NCI-H1417 treated with DMSO at 0.1 percent for 48 hours (cell line): ENCODE data around the gene TECR.
"Not testable (repeated sequence)": the region's sequence is repeated elsewhere in the genome, so short reads cannot be mapped to it uniquely, and the experiment has no call there.

Source experiments
- DNase-seq: peaks from one replicate; lab custom pipeline; 2025; lab: John Stamatoyannopoulos, UW

Gene TECR

DNA sequence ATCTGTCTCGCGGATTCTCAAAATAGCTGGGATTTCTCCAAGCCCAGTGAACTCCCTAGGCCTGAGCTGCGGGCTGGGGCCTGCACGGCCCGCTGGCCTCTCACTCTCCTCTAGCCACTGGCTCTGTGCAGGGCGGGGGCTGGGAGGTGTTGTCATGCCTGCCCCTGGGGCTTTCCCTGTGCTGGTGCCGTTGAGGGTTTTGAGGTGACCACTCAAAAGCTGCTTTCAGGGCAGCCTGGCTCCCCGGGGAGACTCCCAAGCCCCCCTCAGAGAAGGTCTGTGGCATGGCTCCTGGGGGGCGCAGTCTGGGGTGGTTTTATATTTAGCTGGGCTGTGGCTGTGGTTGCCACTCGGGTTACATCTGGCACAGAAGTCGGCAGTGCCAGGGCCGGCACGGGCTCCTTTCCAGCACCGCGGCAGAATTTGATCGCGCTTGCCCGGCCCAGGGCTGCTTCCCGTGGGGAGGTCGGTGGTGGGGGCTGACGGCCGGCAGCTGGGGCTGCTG, 32.5 kb downstream of the TECR start:
- DNase-seq, result no peak

DNA sequence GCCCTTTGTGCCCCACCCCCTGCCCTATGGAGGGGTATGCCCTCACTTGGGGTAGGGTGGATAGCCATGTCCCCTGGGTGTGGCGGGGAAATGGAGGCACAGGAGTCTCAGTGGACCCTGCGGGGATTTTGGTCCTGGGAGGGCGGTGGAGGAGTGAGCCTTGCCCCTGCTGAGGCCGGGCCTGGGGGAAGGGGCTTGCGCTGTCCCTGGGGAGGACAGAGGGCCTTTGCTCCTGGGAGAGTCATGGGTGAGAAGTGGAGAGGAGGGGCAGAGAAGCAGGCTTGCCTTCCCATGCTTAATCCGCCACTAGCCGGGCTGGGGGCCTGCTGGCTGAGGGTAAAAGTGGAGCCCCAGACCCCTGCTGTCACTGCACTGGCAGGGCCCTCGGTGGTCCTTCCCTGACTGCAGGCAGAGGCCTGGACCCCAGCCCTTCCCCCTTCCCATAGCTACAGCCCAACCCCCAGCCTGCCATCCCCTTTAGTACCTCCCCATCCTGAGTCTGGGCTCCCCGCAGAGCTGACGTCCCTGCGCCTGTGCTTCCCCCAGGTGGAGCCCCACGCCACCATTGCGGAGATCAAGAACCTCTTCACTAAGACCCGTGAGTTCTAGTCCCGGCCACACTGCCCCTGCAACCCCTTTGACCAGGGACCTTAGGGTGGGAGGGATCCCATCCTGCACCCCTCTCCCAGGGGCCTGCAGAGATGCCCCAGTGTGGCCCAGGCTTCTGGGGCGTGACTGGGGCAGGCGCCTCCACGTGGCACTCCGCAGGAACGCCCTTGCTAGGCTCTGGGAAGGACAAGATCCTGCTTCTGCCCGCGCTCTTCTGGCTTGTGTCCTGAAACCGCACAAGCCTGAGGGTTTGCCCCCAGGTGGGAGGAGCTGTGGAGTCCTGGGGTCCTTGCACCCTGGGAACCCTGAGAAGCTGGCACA, 33.5 kb downstream of the TECR start:
- no peak for DNase-seq

DNA sequence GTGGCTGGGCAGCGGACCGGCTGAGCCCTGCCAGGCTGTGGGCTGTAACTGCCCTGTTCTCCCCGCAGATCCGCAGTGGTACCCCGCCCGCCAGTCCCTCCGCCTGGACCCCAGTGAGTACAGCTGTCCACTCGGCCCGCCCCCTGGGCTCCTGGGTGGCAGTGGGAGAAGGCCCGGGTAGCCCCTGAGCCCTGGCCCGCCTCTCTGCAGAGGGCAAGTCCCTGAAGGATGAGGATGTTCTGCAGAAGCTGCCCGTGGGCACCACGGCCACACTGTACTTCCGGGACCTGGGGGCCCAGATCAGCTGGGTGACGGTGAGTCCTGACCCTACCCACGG, 34.2 kb downstream of the TECR start:
- no peak for DNase-seq

DNA sequence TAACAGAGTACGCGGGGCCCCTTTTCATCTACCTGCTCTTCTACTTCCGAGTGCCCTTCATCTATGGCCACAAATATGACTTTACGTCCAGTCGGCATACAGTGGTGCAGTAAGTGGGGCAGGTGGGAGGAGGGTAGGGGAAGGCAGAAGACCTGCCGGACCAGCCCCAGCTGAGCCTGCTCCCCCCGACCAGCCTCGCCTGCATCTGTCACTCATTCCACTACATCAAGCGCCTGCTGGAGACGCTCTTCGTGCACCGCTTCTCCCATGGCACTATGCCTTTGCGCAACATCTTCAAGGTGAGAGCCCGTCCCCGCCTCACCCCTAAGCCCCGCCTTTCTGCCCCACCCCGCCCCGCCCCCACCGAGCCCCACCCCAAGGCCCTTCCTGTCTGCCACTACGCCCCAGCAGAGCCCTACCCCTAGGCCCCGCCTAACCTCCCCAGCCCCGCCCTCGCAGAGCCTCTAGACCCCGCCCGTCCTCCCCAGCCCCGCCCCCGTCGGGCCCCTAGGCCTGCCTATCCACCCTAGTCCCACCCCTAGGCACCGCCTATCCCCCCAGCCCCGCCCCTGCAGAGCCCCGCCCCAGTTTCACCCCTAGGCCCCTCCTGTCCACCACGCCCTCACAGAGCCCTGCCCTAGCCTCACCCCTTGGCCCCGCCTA, 34.7 kb downstream of the TECR start:
- DNase-seq, result no peak

DNA sequence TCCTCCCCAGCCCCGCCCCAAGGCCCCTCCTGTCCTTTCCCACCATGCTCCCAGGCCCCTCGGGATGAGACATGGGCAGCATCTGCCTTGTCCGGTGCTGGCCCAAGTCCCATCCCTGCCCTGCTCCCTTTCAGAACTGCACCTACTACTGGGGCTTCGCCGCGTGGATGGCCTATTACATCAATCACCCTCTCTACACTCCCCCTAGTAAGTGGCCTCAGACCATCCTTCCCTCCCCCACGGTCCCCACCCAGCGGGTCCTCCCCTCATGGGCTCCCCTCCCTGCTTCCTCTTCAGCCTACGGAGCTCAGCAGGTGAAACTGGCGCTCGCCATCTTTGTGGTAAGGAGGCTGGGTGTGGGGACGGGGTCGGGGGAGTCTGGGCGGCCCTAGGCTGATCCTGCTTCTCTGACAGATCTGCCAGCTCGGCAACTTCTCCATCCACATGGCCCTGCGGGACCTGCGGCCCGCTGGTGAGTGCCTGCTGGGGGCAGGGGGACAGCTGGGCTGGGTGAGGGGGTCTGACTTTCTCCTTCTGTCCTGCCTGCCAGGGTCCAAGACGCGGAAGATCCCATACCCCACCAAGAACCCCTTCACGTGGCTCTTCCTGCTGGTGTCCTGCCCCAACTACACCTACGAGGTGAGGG, 35.4 kb downstream of the TECR start:
- not testable (repeated sequence) for DNase-seq

DNA sequence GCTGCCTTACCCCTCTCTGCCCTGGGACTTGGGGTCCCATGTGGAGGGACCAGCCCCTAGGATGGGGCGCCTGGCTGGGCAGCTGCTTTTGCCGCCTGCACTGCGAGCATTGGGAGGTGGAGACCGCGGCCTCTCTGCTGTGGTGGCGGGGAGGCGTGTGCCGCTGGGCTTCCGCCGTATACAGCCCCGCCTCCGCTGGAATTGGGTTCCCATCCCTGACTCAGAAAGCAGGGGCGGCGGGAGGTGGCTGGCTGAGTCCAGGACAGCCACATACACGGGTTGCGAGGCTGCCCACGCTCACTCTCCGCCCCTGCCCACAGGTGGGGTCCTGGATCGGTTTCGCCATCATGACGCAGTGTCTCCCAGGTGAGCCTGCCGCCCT, 35.9 kb downstream of the TECR start:
- DNase-seq, result no peak

DNA sequence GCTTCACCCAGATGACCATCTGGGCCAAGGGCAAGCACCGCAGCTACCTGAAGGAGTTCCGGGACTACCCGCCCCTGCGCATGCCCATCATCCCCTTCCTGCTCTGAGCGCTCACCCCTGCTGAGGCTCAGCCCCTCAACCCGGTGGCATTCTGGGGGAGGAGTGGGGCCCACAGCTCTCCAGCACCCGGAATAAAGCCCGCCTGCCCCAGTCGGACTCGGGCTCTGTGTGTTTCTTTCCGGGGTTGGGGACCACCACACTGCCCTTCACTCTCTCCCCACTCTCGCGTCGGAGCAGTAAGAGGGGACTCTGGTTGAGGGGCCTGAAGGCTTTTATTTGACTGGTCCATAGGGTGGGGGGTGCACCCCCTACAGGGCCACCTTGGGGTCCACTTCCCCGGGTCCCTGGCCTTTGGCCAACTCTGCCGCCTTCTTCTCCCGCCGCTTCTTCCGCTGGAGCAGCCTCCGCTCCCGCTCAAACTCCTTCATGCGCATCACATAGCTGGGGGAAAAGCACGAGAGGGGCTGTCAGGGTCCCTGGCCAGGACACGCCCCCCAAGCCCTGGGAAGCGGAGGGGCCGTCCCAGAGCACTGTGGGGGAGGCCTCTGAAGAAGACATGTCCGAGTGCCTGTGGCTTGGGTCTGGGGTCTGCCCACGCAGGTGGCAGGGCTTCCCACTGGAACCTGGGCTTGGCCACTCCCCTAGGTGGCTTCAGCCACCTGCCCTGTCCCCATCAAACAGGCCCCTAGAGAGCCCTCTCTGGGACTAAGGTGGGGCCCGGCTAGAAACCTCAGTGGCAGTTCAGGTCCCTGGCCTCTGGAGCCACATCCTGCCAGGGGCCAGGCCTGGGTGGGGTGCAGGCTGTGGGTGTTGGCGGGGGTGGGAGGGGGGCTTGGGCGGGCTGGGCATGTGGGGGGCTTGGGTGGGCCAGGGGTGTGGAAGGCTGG, 36.6 kb downstream of the TECR start:
- no peak for DNase-seq

DNA sequence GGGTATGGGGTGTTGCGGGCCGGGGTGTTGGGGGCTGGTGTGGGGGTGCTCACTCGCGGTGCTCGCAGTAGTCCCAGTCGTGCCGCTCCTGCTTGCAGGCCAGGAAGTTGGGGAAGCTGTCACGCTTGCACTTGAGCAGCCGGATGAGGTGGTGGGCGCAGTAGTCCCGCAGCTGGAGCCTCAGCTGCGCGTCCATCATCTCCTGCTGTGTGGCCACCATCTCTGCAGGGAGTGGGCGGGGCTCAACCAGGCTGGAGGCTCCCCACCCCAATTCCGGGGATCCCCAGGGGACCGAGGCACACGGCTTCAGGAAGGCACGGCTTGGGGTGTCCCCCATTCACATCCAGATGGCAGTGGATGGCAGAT, 37.3 kb downstream of the TECR start:
- DNase-seq, result no peak

DNA sequence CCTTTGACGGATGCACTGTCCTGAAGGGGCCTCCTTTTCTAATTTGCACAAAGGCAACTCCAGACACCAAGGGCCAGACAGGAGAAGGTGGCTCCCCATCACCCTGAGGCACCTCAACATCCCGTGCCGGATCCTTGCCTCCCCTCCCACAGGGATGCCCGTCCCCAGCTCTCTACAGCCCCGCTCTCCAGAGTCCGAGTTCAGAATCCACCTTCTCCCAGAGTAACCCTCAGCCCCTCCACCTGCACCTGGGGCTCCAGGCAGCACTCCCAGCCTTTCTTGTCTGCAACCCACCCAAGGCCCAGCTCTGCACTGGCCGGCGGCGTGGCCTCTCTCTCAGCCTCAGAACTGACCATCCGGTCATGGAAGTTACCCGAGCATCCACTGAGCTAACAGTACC, 37.7 kb downstream of the TECR start:
- no peak for DNase-seq

DNA sequence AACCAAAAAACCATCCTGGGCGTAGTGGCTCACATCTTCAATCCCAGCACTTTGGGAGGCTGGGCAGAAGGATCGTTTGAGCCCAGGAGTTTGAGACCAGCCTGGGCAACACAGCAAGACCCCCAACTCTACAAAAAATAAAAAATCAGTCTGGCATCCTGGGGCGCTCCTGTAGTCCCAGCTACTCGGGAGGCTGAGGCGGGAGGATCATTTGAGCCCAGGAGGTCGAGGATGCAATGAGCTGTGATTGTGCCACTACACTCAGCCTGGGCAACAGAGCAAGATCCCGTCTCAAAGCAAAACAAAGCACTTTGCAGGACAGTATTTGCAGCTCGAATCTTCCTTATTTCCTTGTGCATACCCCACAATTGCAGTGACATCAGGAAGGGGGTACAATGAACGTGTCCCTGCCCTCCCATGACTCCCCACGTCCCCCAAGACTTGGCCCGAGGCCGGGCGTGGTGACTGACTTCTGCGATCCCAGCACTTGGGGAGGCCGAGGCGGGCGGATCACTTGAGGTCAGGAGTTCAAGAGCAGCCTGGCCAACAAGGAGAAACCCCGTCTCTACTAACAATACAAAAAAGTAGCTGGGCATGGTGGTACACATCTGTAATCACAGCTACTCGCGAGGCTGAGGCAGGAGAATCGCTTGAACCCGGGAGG, 41.6 kb downstream of the TECR start:
- DNase-seq, result no peak

DNA sequence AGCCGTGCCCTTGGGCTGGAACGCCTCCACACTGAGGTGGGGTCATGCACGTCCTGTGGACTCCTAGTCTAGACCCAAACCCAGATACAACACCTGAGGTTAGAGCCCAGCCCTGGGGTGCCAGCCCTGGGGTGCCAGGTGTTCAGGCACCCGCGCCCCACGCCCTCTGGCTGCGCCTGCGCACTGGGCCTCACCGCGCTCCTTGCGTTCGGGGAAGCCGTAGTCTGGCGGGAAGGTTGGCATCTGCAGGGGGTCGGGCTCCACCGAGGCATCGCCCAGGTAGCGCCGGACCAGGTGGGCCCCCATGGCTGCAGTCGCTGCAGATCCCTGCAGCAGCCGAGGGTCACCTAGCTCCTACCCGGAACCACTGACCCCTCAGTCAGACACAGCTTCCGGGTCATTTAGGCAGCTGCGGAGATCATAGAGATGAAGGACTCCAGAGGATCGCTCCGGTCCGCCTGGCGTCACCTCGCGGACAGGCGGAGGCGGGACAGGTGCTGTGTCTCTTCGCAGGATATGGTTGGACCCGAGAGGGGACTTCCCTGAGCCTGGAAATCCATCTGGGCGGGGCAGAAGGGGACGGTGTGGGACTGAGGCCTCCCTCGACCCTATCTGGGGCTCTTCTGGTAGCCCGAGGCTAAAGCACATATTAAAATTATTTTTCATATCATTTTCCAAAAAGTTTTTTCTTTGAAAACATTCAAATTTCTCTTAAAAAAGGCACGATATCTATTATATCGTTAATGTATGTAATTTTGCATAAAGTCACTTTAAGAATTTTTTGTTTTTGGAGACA, 42.5 kb downstream of the TECR start, which contains the start of gene NDUFB7:
Gene NDUFB7 (minus strand): TSS at position 372 of the 796 bp plus-strand sequence. CDS start 66 bp downstream, at position 306.
- peak; percentile 86 for DNase-seq

DNA sequence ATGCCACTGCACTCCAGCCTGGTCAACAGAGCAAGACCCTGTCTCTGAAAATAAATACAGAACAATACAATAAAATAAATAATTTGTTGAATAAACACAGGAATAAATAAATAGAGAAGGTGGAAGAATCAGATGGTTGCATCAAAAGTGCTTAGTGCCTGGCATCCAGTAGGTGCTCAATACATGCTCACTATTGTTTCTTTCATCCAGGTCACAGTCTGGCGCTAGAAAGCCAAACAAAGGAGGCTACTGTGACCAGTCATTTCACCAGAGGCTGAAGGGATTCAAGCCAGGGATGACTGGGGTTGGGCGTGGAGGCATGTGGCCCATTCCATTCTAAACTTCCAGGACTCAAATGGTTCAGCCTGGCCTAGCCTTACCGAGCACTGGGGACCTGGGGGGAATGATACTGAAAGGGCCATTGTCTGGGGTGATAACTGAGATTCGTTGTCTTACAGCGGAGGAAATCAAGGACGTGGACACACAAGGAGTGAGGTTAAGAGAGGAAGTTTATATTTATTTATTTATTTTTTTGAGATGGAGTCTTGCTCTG, 46.1 kb downstream of the TECR start:
- DNase-seq, result no peak

DNA sequence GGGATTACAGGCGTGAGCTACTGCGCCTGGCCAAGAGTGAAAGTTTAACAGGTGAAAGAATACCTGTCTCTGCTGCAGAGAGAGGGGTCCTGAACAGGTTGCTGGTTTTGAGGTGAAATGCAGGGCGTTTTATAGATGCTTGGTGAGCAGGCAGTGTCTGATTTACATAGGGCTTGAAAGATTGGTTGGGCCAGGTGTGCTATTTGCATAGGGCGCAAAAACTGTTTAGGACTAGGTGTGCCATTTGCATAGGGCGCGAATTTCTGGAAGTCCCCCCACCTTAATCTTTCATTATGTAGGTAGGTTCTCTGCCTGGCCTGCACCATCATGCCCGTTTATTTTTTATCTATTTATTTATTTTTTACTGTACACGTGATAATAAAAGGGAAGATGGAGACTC, 47.0 kb downstream of the TECR start:
- DNase-seq, result no peak

DNA sequence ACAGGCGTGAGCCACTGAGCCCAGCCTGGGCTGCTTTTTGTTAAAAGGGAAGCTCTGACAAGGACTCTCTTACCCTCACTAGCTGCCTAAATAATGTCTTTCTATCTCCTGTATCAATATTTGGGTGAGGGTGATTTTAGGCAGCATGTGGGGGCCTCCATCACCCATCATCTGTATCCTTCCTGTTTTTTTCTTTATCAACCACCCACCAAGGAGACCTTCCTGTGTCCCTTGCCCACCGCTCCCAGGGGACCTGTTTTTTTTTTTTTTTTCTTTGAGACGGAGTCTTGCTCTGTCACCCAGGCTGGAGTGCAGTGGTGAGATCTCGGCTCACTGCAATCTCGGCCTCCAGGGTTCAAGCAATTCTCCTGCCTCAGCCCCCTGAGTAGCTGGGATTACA, 47.9 kb downstream of the TECR start:
- no peak for DNase-seq

DNA sequence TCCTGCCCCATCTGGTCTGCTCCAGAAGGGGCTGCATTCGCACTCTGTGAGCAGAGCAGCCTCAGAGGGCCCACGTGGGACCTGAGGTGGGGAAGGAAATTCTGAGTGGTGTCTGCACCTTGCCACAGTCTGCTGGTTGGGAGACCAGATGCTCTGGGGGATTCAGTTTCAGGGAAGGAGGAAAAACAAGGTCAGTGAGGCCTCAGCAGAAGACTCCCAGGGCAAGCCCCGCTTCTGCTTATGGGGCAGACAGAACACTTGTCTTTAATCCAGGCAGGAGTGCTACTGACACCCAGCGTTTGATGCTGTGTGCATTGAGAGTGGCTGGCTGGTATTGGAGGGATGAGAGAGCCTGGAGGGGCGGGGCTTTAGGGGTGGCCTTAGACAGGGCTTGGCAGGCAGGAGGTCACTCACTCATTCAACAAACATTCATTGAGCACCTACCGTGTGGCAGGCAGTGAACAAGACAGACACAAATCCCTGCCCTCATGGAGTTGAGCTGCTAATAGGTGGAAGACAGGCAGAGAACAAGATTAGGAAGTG, 48.6 kb downstream of the TECR start:
- DNase-seq, result no peak

DNA sequence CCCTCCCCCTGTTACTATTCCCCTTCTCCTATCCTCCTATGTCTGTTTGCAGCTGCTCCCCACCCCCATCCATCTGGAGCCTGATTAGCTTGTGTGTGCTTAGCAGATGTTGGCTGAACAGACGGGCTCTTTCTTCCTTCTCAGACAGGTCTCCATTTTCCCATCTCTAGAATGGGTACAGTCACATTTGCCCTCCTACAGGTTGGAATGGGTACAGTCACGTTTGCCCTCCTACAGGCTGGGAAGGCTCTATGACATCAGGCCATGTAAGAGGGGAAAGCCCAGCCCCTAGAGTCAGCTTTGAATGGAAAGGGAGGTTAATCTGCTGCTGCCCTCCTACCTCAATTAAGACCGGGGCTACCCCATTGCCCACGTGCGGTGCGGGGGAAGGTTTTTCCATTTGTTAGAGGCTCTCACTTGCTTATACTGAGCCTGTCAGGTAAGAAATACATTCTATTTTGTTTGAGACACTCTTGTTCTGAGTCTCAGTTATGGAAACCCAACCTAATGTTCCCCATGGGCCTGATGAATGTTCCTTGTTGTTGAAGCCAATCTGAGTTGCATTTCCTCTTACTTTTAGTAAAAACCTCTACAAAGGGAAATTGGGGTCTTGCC, 51.3 kb downstream of the TECR start:
- DNase-seq, result no peak

DNA sequence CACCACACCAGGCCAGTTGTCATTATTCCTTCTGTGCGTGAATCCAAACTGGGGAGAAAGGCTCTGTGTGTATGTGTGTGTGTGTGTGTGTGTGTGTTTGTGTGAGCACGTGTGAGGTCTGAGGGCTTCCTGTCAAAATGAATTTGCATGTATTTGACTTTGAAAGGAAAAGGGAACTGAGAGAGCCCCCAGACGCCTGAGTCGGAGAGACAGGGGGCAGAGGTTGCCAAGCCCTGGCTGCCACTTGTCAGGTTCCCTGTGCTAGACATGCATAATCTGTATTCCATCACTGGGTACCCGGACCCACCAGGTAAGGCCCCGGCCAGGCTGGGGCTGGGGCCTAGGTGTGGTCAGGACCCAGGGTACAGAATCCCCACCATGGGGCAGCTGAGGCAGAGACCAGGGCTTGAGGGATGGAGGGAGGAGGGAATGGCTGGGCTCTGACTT, 53.5 kb downstream of the TECR start, which contains the start of gene CLEC17A:
Gene CLEC17A (plus strand): TSS at position 191 of the 447 bp plus-strand sequence. CDS start 77 bp downstream, at position 268.
- no peak for DNase-seq

DNA sequence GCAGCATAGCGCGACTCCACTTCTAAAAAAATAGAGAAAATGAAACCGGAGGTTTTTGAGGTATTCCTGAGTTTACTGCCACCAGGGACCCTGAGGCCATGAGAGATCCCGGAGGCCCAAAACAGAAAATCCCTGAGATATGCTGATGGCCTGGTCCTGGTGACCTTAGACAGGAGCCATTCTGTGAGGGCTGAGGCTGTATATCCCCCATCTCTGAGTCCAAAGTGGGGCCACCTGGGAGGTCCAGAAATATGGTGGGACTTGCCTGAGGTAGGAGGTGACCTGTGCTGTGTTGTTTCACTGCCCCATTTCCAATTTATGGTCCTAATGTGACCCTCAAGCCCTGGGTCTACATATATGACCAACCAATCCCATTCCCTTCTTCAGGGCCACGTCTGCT, 55.0 kb downstream of the TECR start:
- not testable (repeated sequence) for DNase-seq

DNA sequence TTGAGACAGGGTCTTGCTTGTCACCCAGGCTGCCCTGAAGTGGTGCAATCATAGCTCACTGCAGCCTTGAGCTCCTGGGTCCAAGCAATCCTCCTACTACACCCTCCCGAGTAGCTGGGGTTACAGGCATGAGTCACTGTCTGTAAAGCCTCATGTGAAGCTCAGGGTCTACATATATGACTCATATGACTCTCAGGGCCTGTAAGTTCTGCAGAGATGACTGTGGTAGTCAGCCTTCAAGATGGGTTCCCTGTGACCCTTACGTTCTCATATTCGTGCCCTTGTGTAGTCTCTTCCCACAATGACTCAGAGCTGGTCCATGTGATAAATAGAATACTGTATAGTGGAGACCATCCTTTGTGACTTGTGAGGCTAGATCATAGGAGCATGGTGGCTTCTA, 55.8 kb downstream of the TECR start:
- not testable (repeated sequence) for DNase-seq
